HG03378 (cell line): ENCODE measurements around the gene RANGAP1.
A peak's percentile ranks its signal among the peaks of the same experiment; 100 is the strongest.

ENCODE experiments used
- ATAC-seq: cut with Tn5 transposase; IDR thresholded peaks from one replicate; pipeline ENCODE4 v1.9.1; 2021; ENCODE audit warnings: mild to moderate bottlenecking, moderate library complexity; ENCODE audit not compliant: unreplicated experiment

The RANGAP1 gene, protein sequence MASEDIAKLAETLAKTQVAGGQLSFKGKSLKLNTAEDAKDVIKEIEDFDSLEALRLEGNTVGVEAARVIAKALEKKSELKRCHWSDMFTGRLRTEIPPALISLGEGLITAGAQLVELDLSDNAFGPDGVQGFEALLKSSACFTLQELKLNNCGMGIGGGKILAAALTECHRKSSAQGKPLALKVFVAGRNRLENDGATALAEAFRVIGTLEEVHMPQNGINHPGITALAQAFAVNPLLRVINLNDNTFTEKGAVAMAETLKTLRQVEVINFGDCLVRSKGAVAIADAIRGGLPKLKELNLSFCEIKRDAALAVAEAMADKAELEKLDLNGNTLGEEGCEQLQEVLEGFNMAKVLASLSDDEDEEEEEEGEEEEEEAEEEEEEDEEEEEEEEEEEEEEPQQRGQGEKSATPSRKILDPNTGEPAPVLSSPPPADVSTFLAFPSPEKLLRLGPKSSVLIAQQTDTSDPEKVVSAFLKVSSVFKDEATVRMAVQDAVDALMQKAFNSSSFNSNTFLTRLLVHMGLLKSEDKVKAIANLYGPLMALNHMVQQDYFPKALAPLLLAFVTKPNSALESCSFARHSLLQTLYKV

GRCh38 chr22:41285820-41286638 is at the start of gene RANGAP1:
Gene RANGAP1 (minus strand): TSS chr22:41286187. CDS start chr22:41281044, 5,143 bp downstream.
- peak; percentile 77 for ATAC-seq

DNA sequence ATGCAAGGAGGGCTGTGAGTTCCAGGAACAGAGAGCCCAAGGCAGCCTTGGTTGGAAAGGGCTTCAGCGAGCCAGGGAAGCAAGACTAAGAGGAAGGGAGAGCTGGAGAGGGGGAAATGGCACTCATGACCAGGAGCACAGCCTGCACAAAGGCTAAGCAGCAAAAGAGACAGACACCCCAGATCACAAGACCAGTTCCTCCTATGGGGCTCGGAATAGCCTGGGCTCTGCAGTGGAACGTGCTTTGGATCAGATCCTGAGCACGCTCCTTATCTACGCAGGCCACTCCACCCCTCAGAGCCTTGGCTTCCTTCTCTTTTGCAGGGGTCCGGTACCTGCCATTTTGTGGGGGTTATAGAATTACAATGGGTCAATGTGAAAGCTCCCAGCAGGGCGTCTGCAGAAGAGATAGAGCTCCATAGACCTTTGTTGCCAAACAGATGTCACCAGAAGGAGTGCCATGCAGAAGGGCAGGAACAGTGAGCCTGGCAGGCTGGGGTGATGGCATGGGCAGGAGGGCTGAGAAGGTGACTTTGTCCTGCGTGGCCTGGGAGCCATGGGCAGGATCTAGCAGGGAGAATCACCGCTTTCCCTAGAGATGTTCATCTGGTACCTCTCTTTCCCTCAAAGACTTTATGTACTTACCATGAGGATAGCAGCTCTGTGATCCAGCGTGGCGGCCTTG is 49.1 kb upstream of the RANGAP1 start:
- ATAC-seq, result no peak

DNA sequence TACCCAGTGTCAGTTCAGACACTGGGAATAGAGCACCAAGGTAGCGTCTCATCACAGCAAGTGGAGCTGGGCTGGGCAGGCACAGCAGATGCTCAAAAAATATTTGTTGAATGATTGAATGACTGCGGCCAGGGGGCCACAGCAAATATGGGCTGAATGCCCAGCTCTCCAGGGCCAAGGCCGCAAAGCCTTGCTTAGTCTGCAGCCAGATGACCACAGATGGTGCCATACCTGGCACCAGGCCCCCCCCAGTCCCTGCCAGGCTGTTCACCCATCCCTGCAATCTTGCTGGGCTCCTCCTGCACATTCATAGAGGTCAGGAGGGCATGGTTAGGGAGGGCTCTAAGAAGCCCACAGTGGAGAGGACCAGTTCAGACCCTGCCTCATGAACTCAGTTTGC is 48.2 kb upstream of the RANGAP1 start:
- ATAC-seq, result no peak

DNA sequence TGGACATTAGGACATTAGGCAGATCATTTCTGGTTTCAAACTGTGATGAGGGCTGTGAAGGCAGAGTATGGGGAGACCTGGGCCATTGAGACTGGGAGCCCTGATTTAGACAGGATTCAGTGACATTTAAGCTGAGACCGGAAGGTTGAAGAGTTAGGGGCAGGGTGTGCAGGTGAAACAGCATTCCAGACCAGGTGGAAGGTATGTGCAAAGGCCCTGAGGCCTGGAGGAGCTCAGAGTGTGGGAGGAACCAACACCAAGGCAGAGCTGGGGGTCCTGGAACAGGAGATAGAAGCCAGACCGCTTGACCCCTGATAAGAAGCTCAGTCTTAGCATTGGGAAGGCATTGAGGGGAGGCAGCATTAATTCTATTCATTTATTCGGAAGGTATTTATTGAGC is 47.8 kb upstream of the RANGAP1 start:
- ATAC-seq, result no peak

- ATAC-seq, result no peak
Observed at GRCh38 chr22:41332217-41332939, 46.4 kb upstream of the RANGAP1 start.

DNA sequence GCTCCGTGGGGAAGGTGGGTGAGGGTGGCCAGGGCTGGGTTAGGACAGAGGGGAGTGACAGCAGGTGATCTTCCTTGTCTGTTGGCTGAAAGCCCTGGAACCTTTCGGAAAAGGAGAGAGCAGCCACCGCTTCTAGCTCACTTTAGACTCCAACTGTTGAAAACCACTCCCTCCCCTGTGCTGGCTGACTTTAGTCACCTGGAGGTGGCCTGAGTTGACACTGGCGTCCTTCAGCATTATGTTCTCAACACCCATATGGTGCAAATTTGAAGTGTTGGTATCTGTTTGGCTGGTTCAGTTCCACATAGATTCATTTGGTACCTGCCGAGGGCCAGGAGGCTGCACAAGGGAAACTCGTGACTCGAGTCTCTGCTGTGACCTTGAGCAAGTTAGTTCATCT is 44.2 kb upstream of the RANGAP1 start:
- no peak for ATAC-seq

DNA sequence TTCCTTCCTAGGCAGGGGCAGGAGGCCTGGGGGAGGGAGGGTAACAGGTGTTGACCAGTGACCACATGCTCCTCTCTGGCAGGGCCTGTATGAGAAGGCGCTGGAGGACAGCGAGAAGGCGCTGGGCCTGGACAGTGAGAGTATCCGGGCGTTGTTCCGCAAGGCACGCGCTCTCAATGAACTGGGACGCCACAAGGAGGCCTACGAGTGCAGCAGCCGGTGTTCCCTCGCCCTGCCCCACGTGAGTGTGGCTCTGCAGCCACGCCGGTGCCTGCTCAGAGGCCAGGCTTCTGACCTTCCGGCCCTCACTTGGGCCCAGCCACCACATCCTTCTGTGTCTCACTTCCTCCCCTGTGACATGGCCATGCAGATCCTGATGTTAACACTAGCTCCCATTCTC is 41.1 kb upstream of the RANGAP1 start:
- ATAC-seq, result no peak

- no peak for ATAC-seq
Observed at GRCh38 chr22:41324821-41325528, 39.0 kb upstream of the RANGAP1 start.

- ATAC-seq, result no peak
Observed at GRCh38 chr22:41320416-41321240, 34.6 kb upstream of the RANGAP1 start.

- no peak for ATAC-seq
Observed at GRCh38 chr22:41315586-41315985, 29.6 kb upstream of the RANGAP1 start.

- ATAC-seq, result no peak
Observed at GRCh38 chr22:41314821-41315220, 28.8 kb upstream of the RANGAP1 start.

- no peak for ATAC-seq
Observed at GRCh38 chr22:41311487-41311886, 25.5 kb upstream of the RANGAP1 start.

DNA sequence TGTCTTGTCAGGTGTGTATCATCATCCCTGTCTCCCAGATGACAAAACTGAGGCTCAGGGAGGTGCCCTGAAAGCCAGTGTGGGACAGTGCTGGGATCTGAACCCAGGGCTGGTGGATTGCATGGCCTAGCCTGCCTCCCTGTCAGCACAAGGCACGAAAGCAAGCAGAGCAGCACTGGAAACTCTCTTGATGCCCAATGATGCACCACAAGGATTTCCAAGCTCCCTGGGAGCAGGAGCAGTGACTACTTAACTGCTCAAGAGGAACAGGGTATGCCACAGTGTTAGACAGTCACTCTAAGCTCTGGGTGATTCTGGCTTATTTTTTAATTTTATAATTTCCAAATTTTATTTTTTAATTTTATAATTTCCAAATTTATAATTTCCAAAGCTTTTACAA is 24.3 kb upstream of the RANGAP1 start:
- ATAC-seq, result no peak

DNA sequence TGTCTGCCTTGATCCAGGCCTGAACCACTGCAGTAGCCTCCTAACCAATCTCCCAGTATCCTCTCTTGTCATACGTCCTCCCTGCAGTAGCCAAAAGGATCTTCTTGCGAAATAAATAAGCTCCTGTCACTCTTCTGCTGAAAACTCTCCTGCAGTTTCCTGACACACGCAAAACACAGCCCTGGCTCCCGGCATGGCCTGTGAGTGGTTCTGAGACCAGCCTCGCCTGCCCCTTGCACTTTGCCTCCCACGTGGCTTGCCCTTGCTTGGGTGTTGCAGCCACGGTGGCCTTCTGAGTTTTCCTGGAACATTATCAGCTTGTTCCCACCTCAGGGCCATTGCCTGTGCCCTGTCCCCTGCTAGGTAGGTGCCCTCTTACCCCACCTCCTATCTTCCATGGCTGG is 22.6 kb upstream of the RANGAP1 start:
- ATAC-seq, result no peak

GRCh38 chr22:41308054-41308453 is 22.1 kb upstream of the RANGAP1 start:
- no peak for ATAC-seq

DNA sequence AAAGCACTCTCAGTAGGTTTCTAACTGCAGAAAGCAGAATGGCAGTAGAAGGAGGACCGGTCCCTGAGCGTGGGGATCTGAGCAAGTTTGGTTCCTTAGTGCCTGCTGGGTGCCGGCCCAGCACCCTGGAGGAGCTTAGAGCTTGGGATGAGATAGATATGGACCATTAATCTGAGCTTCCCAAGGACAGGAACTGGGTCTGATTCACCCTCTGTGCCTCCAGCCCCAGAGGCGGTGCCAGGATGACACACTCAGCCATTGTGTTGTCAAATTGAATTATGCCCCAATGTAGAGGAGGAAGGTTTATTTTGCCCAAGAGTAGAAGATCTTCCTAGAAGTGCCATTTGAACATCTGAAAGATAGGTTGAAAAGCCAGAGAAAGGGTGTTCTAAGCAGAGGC is 19.7 kb upstream of the RANGAP1 start:
- no peak for ATAC-seq

GRCh38 chr22:41302811-41303210 is 16.8 kb upstream of the RANGAP1 start:
- no peak for ATAC-seq

DNA sequence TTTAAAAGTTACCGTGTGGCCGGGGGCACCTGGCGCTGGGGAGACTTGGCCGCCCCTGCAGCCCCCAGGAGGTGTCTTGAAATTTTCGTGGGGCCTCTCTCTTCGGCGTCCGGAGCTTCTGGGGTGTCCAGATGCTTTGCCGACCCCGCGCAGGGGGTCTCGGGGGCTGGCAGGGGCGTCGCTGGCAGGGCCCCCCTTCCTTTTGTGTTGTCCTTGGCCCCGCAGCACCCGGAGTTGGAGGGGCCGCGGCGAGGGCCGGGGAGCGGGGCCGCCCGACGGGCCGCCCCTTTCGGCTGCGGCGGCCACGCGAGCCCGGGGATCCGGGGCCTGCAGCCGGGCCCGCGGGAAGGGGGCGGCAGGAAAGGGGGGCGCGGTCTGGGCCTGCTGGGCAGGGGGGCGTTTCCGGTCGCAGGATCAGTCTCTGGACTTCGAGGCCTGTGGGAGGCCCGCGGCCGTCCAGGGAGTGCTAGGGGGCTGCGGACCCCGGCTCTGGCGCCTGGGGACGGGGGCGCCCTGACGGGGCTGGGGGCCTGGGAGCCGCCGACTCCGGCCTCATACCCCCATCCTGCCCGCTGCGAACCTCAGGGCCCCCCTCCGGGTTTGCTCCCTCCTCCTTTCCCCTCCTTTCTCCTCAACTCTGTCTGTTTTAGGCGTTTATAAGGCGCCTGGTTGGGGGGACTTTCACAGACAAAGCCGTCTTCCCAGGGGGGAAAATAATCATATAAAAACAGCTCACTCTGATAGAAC is 16.2 kb upstream of the RANGAP1 start:
- no peak for ATAC-seq
